Loucy (cell line): ENCODE data around the gene NUTM2G.

Experiments used
- EZH2phosphoT487 ChIP-seq: fragments of 200-600 bp; IDR thresholded peaks from 2 replicates; pipeline ENCODE4 v1.6.1; 2018; ENCODE audit warnings: antibody characterized with exemption, mild to moderate bottlenecking, moderate library complexity, borderline replicate concordance
- TF ChIP-seq, protein P1 (sequence below): fragments of 200-600 bp; sonication (generic); conservative IDR thresholded peaks from 2 replicates; pipeline ENCODE4 v1.5.1; 2014; ENCODE audit warnings: mild to moderate bottlenecking, antibody characterized with exemption, low read length

GRCh38 chr9:96892131-96892530 lies 36.5 kb upstream of the NUTM2G start:
- TF ChIP-seq, protein P1, sequence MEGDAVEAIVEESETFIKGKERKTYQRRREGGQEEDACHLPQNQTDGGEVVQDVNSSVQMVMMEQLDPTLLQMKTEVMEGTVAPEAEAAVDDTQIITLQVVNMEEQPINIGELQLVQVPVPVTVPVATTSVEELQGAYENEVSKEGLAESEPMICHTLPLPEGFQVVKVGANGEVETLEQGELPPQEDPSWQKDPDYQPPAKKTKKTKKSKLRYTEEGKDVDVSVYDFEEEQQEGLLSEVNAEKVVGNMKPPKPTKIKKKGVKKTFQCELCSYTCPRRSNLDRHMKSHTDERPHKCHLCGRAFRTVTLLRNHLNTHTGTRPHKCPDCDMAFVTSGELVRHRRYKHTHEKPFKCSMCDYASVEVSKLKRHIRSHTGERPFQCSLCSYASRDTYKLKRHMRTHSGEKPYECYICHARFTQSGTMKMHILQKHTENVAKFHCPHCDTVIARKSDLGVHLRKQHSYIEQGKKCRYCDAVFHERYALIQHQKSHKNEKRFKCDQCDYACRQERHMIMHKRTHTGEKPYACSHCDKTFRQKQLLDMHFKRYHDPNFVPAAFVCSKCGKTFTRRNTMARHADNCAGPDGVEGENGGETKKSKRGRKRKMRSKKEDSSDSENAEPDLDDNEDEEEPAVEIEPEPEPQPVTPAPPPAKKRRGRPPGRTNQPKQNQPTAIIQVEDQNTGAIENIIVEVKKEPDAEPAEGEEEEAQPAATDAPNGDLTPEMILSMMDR = no peak
- no peak for TF ChIP-seq EZH2phosphoT487
